Keratinocyte (primary cell): ENCODE data around the gene RAB3IL1.

ENCODE experiments used
- CTCF ChIP-seq, 3 experiments: IDR thresholded peaks in 1 of 3; conservative IDR thresholded peaks in 1 of 3; optimal IDR thresholded peaks in 1 of 3; 2 replicates in 2 of 3; 3 replicates in 1 of 3; pipeline versions ENCODE3 to v1.5.1; 2011; ENCODE audit warnings: low read length in 3 of 3, mild to moderate bottlenecking in 3 of 3, moderate library complexity in 2 of 3, control low read depth in 1 of 3, inconsistent platforms in 1 of 3; ENCODE audit not compliant: insufficient read depth in 2 of 3; ENCODE audit errors: extremely low read depth in 1 of 3
- EZH2 ChIP-seq: IDR thresholded peaks from one replicate; pipeline ENCODE4 v1.6.1; 2012; ENCODE audit warnings: inconsistent platforms, mild to moderate bottlenecking, low read length, moderate library complexity

GRCh38 chr11:61925736-61926135 is 8.4 kb upstream of the RAB3IL1 start:
- TF ChIP-seq CTCF (optimal IDR thresholded peaks at IDR 0.05 in 1 of 3, IDR thresholded peaks at IDR 0.05 in 1 of 3, conservative IDR thresholded peaks at IDR 0.05 in 1 of 3; ENCODE audit: extremely low read depth in 1 of 3, insufficient read depth in 2 of 3, low read length in 3 of 3) = no peak
- TF ChIP-seq EZH2 = no peak
